Panc1 (cell line): ENCODE results near the gene OSBPL5.

Experiments
- TF ChIP-seq, protein P1 (sequence below): fragments of 450-650 bp; IDR thresholded peaks from 2 replicates; pipeline ENCODE4 v1.5.1; 2017; ENCODE audit warnings: mild to moderate bottlenecking
- TF ChIP-seq, protein P2 (sequence below), 2 experiments: IDR thresholded peaks; 2 replicates each; pipeline ENCODE4 v1.6.1; 2011 to 2012; ENCODE audit warnings: low read depth in 2 of 2, control low read depth in 1 of 2, low read length in 1 of 2, mild to moderate bottlenecking in 1 of 2, moderate library complexity in 1 of 2; ENCODE audit not compliant: insufficient read depth in 1 of 2

DNA sequence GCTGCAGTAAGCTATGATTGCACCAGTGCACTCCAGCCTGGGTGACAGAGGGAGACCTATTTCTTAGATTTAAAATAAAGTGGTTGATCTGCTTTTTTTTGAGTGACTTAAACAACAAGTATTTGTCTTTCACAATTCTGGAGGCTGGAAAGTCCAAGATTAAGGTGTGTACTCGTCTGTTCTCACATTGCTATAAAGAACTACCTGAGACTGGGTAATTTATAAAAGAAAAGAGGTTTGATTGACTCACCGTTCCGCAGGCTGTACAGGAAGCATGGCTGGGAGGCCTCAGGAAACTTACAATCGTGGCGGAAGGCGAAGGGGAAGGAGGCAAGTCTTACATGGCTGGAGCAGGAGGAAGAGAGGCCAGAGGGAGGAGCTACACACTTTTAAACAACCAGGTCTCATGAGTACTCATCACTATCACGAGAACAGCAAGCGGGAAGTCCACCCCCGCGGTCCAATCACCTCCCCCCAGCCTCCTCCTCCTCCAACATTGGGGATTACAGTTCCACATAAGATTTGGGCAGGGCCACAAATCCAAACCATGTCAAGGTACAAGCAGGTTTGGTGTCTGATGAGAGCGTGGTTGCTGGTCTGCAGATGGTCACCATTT is 19.7 kb upstream of the OSBPL5 start:
- TF ChIP-seq, protein P1, sequence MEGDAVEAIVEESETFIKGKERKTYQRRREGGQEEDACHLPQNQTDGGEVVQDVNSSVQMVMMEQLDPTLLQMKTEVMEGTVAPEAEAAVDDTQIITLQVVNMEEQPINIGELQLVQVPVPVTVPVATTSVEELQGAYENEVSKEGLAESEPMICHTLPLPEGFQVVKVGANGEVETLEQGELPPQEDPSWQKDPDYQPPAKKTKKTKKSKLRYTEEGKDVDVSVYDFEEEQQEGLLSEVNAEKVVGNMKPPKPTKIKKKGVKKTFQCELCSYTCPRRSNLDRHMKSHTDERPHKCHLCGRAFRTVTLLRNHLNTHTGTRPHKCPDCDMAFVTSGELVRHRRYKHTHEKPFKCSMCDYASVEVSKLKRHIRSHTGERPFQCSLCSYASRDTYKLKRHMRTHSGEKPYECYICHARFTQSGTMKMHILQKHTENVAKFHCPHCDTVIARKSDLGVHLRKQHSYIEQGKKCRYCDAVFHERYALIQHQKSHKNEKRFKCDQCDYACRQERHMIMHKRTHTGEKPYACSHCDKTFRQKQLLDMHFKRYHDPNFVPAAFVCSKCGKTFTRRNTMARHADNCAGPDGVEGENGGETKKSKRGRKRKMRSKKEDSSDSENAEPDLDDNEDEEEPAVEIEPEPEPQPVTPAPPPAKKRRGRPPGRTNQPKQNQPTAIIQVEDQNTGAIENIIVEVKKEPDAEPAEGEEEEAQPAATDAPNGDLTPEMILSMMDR, result no peak
- TF ChIP-seq, protein P2, sequence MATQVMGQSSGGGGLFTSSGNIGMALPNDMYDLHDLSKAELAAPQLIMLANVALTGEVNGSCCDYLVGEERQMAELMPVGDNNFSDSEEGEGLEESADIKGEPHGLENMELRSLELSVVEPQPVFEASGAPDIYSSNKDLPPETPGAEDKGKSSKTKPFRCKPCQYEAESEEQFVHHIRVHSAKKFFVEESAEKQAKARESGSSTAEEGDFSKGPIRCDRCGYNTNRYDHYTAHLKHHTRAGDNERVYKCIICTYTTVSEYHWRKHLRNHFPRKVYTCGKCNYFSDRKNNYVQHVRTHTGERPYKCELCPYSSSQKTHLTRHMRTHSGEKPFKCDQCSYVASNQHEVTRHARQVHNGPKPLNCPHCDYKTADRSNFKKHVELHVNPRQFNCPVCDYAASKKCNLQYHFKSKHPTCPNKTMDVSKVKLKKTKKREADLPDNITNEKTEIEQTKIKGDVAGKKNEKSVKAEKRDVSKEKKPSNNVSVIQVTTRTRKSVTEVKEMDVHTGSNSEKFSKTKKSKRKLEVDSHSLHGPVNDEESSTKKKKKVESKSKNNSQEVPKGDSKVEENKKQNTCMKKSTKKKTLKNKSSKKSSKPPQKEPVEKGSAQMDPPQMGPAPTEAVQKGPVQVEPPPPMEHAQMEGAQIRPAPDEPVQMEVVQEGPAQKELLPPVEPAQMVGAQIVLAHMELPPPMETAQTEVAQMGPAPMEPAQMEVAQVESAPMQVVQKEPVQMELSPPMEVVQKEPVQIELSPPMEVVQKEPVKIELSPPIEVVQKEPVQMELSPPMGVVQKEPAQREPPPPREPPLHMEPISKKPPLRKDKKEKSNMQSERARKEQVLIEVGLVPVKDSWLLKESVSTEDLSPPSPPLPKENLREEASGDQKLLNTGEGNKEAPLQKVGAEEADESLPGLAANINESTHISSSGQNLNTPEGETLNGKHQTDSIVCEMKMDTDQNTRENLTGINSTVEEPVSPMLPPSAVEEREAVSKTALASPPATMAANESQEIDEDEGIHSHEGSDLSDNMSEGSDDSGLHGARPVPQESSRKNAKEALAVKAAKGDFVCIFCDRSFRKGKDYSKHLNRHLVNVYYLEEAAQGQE (IDR thresholded peaks at IDR 0.05; ENCODE audit: insufficient read depth in 1 of 2, low read depth in 2 of 2, low read length in 1 of 2), result no peak
